ENCODE measurements around the gene HELLS.
"Not testable (repeated sequence)": the region's sequence is repeated elsewhere in the genome, so short reads cannot be mapped to it uniquely, and the experiment has no call there.

HELLS gene

DNA sequence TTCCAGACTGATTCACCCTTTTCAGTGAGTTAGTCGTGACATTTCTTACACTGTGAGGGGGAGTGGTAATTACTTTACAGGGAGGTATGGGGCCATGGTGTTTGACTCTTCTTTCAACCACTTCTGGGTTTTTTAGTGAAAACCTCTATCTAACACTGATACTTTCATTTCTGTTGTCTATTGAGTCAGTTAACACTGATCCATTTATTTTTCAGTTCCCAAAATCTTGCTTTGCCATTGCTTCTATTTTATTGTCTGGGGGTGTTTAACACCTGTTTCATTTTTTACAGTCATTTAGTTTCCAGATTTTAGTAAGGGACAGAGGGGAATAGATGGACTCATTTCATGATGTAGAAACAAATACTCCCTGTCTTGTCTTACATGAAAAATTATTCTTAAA, 61.5 kb downstream of the HELLS start:
- DNase-seq (ENCODE audit: low read depth in 2 of 2): no peak

DNA sequence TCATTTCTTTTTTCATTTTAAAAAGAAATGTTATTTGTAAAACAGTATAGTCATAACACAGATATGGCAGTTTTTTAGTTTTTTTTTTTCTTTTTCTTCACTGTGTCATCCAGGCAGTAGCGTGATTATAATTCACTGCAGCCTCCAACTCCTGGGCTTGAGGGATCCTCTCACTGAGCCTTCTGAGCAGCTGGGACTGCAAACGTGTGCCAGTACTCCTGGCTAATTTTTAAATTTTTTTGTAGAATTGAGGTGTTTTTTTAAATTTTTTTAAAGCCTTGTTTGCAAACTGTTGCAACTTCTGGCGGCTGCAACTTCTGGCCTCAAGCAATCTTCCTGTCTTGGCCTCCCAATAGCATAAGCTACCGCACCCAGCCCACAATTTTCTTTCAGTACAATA, 63.0 kb downstream of the HELLS start:
- DNase-seq (ENCODE audit: low read depth in 2 of 2): no peak

DNA sequence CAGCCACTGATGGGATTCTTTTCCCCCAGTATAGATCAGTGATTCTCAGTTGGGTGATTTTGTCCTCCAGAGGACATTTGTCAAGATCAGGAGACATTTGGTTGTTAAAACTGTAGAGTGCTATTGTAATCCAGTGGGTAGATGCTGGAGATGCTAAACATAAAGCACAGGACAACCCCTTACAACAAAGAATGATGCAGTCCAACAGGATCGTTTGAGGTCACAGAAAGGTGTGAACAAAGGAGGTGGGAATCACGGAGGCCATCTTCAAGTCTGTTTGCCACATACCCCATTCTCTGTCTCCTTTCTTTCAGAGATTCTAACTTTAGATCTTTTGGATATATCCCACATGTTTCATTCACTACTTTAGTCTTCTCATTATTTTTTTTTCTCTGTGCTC, 69.0 kb downstream of the HELLS start:
- DNase-seq (ENCODE audit: low read depth in 2 of 2): no peak

DNA sequence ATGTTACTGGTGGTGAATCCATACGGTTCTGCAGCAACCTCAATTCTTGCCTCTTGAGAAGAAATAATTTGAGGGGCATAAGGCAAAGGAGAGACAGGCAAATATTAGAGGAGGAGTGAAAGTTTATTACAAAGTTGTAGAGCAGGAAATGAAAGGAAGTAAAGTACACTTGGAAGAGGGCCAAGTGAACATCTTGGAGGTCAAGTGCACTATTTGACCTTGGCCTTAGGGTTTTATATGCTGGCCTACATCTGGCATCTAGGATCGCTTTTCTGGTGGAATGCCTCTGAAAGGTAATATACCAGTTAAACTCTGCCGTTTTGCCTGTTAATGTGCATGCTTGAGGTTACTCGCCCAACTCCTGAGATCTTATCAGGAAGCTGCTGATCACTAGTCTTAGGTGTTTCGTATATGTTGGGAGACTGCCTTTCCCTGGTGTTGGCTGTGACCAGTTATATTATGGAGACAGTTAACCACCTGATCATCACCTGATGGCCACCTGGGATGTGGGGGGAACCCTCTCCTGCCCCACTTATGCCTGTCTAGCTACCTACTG, 71.9 kb downstream of the HELLS start:
- no peak for DNase-seq (ENCODE audit: low read depth in 2 of 2)

DNA sequence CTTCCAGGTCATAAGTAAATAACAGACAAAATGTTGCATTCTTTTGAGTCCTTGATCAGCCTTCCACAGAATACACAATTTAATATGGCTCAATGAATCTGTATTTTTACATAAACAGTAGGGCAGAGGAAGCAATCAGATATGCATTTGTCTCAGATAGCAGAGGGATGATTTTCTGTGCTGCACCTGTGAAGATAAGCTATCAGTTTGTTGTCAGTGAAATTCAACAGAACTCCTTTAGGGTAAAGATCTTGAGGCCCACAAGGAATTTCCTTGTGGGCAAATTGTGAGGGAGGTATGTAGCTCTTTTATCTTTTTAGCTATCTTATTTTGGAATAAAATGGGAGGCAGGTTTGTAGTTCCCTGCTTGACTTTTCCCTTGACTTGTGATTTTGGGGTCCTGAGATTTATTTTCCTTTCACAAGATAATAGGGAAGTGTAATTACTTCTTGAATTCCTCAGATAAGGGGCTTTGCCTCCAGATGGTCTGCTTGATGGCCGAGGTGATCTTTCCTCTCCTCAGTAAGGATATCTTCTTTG, 77.1 kb downstream of the HELLS start:
- no peak for DNase-seq (ENCODE audit: low read depth in 2 of 2)

DNA sequence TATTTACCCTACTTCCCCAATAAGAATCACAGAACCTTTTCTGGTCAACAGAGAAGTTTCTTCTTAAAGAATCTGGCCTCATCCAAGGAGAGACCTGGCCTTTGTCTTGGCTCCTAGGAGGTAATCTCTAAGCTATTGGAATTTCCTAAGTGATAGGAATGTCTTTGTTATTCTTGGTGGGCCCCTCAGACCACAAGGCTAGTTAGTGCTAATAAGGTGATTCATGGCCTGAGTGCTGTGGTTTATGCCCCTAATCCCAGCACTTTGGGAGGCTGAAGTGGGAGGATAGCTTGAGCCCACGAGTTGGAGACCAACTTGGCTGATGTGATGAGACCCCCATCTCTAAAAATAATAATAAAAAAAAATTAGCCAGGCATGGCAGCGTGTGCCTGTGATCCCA, 78.0 kb downstream of the HELLS start:
- no peak for DNase-seq (ENCODE audit: low read depth in 2 of 2)

GRCh38 chr10:94626476-94626875, 80.9 kb downstream of the HELLS start:
- no peak for DNase-seq (ENCODE audit: low read depth in 2 of 2)

GRCh38 chr10:94627511-94627910, 81.9 kb downstream of the HELLS start:
- DNase-seq (ENCODE audit: low read depth in 2 of 2): no peak

DNA sequence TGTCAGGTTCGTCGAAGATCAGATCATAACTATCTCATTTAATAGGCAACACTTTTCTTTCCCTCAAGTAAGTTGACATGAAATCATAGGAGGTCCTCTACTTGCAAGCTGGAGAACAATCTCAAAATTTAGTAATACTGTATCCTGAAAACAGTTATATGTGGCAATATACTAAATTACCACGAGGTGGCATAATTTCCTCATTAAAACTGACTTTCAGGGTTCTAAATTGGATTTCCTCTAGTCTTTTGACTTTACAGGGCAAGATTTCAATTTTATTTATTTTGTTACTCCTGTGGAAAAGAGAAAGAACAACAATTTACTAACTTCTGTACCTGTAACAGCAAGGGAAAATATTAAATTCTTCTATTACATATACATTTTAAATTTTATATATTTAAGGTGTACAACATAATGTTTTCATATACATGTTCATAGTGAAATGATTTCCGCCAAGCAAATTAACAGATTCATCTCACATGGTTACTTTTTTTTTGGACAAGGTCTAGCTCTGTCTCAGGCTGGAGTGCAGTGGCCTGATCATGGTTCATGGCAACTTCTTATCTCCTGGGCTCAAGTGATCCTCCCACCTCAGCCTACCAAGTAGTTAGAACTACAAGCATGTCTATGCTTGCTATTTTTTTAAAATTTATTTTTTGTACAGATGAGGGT, 84.6 kb downstream of the HELLS start:
- DNase-seq (ENCODE audit: low read depth in 2 of 2): no peak

DNA sequence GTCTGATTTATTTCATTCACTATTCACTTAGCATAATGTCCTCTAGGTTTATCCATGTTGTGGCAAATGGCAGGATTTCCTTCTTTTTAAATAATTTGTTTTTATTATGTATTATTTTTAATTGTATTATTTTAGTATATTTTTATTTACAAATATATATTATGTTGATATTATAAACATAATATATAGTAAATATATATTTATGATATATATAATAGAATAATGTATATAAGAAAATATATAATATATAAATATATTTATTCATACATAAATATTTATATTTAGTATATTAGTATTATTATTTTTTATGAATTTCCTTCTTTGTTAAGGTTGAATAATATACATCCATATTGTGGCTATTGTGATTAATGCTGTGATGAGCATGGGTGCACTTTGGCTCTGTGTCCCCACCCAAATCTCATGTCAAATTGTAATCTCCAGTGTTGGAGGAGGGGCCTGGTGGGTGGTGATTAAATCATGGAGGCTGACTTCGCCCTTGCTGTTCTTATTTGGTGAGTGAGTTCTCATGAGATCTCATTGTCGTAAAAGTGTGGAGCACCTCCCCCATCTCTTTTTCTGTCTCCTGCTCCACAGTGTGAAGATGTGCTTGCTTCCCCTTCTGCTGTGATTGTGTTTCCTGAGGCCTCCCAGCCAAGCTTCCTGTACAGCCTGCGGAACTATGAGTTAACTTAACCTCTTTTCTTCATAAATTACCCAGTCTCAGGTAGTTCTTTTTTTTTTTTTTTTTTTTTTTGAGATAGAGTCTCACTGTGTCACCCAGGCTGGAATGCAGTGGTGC, 85.7 kb downstream of the HELLS start:
- DNase-seq (ENCODE audit: low read depth in 2 of 2): no peak

DNA sequence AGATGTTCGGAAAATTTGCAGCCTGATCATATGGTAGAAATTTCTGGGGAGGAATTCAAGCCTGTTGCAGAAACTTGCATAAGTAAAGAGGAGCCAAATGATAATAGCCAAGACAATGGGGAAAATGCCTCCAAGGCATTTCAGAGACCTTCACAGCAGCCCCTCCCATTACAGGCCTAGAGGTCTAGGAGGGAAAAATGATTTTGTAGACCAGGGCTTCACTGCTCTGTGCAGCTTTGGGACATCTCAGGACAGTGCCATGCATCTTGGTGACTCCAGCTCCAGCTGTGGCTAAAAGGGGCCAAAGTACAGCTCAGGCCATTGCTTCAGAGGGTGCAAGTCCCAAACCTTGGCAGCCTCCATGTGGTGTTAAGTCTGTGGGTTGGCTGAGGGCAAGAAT, 87.4 kb downstream of the HELLS start:
- no peak for DNase-seq (ENCODE audit: low read depth in 2 of 2)

DNA sequence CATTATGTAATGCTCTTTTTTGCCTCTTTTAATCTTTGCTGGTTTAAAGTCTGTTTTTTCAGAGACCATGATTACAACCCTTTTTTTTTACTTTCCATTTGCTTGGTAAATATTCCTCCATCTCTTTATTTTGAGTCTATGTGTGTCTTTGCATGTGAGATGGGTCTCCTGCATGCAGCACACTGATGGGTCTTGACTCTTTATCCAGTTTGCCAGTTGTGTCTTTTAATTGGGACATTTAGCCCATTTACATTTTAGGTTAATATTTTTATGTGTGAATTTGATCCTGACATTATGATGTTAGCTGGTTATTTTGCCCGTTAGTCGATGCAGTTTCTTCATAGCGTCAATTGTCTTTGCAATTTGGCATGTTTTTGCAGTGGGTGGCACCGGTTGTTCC, 92.5 kb downstream of the HELLS start:
- DNase-seq (ENCODE audit: low read depth in 2 of 2): not testable (repeated sequence)

DNA sequence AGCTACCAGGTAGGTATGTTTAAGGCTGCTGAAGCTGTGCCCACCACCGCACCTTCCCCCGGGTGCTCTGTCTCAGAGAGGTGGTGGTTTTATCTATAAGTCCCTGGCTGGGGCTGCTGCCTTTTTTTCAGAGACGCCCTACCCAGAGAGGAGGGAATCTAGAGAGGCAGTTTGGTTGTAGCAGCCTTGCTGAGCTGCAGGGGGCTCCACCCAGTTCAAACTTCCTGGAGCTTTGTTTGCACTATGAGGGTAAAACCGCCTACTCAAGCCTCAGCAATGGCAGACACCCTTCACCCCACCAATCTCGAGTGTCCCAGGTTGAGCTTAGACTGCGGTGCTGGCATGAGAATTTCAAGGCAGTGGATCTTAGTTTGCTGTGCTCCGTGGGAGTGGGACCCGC, 94.3 kb downstream of the HELLS start:
- no peak for DNase-seq (ENCODE audit: low read depth in 2 of 2)

DNA sequence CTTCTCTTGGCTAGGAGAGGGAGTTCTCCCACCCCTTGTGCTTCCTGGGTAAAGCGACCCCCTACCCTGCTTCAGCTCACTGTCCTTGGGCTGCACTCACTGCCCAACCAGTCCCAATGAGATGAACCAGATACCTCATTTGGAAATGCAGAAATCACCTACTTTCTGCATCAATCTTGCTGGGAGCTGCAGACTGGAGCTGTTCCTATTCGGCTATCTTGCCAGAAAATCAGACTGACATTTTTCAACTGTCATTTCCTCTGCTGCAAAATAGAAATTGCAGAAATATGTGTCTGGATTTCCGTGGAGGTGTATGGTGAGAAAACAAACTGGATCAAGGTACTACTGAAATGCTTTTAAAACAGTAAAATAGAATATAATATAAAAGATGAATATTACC, 95.0 kb downstream of the HELLS start:
- DNase-seq (ENCODE audit: low read depth in 2 of 2): no peak

GRCh38 chr10:94641480-94641879, 95.9 kb downstream of the HELLS start:
- no peak for DNase-seq (ENCODE audit: low read depth in 2 of 2)

GRCh38 chr10:94644352-94644751, 98.8 kb downstream of the HELLS start:
- DNase-seq (ENCODE audit: low read depth in 2 of 2): no peak

- no peak for DNase-seq (ENCODE audit: low read depth in 2 of 2)
These were observed 99.7 kb downstream of the HELLS start for GRCh38 chr10:94645285-94645684.
